H4 (cell line): ENCODE measurements around the gene GABPB1. TPM values are rescaled to one million over a fixed set of nuclear protein-coding genes. Genes with fewer than 3 reads are reported as not detected.
"Not testable (repeated sequence)": the region's sequence is repeated elsewhere in the genome, so short reads cannot be mapped to it uniquely, and the experiment has no call there.

Experiments
- DNase-seq: peaks from one replicate; pipeline ENCODE4 v3.0.0-alpha.2; 2015; ENCODE audit warnings: low spot score
- total RNA-seq: library from RNA; depleted of rRNA; stranded (reverse); fragments of >200 nt; shearing (Covaris generic); gene quantifications from 2 replicates; pipeline ENCODE4 v1.2.3, GENCODE V29; 2014; rRNA removed

The GABPB1 gene
- 45.7 and 50.0 TPM in 2 replicates for total RNA-seq

GRCh38 chr15:50354838-50355618 lies at the start of gene GABPB1:
Gene GABPB1 (minus strand): TSS chr15:50355198. CDS start chr15:50309798, 45,400 bp downstream.
- DNase-seq, result peak; percentile 82

DNA sequence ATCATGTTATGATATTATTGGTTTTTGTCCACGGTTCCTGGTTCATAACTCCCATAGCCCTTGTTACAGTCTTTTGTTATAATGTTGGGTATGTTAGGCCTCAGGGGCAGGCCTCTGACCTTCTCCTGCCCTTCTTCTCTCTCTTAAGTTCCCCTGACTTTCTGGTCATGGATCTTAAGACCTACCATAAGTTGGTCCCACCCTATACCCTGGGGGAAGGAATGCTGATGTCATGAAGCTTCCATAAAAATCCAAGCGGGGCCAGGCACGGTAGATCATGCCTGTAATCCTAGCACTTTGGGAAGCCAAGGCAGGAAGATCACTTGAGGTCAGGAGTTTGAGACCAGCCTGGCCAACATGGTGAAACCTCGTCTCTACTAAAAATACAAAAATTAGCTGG lies 36.6 kb upstream of the GABPB1 start:
- not testable (repeated sequence) for DNase-seq

- no peak for DNase-seq
These were observed 35.7 kb upstream of the GABPB1 start for GRCh38 chr15:50390554-50391264.

DNA sequence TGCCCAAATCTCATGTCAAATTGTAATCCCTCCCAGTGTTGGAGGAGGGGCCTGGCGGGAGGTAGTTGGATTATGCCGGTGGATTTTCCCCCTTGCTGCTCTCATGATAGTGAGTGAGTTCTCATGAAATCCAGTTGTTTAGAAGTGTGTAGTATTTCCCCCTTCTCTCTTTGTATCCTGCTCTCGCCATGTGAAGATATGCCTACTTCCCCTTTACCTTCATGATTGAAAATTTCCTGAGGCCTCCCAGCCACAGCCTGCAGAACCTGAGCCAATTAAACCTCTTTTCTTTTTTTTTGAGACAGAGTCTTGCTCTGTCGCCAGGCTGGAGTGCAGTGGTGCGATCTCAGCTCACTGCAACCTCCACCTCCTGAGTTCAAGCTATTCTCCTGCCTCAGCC lies 27.4 kb upstream of the GABPB1 start:
- DNase-seq, result not testable (repeated sequence)

DNA sequence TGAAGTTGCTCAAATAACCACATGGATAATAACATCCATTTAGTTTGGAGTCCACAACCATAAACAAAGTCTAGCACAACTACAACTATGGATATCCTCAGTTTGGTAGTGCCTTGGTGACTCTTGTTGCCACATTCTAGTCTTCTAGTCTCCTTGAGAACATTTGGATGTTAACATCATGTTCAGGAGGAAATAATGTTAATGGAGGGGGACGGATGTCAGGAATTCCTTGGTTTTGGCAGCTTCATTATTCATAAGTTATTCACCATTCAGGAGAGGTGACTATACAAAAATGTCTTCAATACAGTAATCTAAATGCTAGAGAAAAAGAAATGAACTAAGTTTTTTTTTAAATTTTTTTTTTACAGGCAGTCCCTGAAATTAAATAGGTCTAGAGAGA lies 26.4 kb upstream of the GABPB1 start:
- no peak for DNase-seq

DNA sequence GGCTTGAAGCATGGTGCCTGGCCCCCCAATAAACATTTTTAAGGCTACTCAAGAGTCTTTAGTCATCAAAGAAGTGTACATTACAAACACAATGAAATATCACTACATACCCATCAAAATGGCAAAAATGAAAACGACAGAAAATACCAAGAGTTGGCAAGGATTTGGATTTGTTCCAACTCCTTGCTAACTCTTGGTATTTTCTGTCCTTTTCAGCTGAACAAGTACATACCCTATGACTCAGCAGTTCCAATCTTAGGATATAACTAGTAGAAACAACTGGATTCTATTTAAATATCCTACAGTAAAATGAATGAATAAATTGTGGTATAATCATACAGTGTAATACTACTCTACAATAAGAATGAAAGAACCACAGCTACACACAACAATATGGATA lies 25.1 kb upstream of the GABPB1 start:
- DNase-seq, result peak; percentile 8

DNA sequence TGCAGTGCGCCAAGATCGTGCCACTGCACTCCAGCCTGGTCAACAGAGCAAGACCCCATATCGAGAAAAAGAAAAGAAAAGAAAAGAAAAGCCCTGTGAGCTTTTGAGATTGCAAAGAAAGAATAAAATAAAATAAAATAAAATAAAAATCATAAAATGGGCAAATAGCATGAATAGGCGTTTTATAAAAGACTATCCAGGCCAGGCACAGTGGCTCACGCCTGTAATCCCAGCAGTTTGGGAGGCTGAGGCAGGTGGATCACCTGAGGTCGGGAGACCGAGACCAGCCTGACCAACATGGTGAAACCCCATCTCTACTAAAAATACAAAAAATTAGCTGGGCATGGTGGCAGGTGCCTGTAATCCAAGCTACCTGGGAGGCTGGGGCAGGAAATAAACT lies 24.4 kb upstream of the GABPB1 start:
- DNase-seq, result not testable (repeated sequence)

DNA sequence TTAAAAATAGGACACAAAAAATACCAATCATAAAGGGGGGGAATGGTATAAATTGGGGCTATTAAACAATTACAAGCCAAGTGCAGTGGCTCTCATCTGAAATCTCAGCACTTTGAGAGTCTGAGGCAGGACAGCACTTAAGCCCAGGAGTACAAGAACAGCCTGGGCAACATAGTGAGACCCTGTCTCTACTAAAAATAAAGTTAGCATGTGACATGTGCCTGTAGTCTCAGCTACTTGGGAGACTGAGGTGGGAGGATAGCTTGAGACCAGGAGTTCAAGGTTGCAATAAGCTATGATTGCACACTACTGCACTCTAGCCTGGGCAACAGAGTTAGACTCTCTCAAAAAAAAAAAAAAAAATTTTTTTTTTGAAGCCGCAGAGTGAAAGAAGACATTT lies 23.8 kb upstream of the GABPB1 start:
- no peak for DNase-seq

DNA sequence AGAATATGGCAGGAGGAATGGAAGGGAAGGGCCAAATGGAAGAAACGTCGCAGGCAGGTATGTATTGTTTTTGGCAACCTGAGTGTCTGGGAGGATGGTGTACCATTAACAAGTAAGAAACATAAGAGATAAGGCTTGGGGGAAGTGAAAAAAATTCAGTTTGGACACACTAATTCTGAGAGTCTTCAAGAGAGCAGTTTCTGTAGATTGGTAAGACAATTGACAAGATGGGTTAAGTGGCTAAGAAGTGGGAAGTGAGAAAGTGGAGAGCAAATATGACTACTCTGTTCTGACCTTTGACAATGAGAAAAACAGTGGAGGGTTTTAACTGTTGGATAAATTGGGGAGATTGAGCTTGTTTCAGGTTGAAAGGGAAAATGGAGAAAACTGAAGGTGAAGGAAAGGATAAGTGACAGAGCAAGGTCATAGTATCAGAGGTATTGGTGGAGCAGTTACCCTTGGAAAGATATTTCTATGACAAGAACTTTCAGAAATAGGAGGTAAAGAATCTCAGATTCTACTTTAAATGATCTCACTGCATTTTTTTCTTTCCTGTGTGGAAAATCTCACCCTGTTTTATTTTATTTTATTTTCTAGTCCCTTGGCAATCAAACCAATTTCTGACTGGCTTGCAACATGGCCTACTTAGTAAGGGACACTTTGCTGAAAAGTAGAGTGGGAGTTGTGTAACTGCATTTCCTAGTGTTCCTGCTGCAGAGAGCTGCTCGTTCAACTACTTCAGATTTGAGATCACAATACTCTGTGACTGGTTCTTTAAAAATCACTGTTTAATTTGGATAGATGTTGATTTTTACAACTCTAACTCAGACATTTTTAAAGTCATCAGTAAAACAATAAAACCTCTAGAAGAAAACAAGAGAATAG lies 23.1 kb upstream of the GABPB1 start:
- no peak for DNase-seq

DNA sequence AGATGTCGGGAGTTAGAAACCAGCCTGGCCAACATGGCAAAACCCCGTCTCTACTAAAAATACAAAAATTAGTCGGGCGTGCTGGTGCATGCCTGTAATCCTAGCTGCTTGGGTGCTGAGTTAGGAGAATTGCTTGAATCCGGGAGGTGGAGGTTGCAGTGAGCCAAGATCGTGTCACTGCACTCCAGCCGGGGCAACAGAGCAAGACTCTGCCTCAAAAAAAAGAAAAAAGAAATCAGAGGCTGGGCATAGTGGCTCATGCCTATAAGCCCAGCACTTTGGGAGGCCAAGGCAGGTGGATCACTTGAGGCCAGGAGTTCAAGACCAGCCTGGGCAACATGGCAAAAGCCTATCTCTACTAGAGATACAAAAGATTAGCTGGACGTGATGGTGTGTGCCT lies 14.6 kb upstream of the GABPB1 start:
- DNase-seq, result not testable (repeated sequence)

- DNase-seq, result no peak
These were observed 11.0 kb upstream of the GABPB1 start for GRCh38 chr15:50365971-50366370.

GRCh38 chr15:50365570-50365969 lies 10.6 kb upstream of the GABPB1 start:
- DNase-seq, result no peak

- DNase-seq, result no peak
These were observed 8.6 kb upstream of the GABPB1 start for GRCh38 chr15:50363612-50364011.

DNA sequence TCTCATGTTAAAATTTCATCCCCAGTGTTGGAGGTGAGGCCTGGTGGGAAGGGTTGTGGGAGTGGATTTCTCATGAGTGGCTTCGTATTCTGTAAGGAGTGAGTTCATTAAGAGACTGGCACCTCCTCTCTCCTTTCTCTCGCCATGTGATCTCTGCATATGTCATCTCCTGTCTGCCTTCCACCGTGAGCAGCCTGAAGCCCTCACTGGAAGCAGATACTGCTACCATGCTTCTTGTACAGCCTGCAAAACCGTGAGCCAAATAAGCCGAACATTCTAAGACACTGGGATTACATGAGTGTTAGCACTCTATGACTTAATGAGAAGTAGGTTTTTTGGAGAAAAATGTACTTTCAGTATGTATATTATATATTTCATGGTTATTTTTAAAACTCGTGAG lies 6.8 kb upstream of the GABPB1 start:
- no peak for DNase-seq

GRCh38 chr15:50358845-50359244 lies 3.8 kb upstream of the GABPB1 start:
- peak; percentile 44 for DNase-seq

- DNase-seq, result no peak
These were observed 982 bp upstream of the GABPB1 start for GRCh38 chr15:50355980-50356379.

- DNase-seq, result no peak
These were observed 564 bp upstream of the GABPB1 start for GRCh38 chr15:50355619-50355905.

- peak; percentile 76 for DNase-seq
These were observed 792 bp downstream of the GABPB1 start for GRCh38 chr15:50353975-50354837.

GRCh38 chr15:50353251-50353974 lies 1.6 kb downstream of the GABPB1 start:
- peak; percentile 44 for DNase-seq

GRCh38 chr15:50350621-50351020 lies 4.4 kb downstream of the GABPB1 start:
- no peak for DNase-seq

GRCh38 chr15:50345298-50345697 lies 9.7 kb downstream of the GABPB1 start:
- DNase-seq, result no peak
